HepG2 (cell line): ENCODE results near the gene BAIAP3. TPM values are rescaled to one million over a fixed set of nuclear protein-coding genes. Genes with fewer than 3 reads are reported as not detected.

Experiments
- ATAC-seq: fragments of 200-7000 bp; cut with Tn5 transposase; 3 replicates; pipeline ENCODE4 v1.9.1; 2020; ENCODE audit warnings: mild to moderate bottlenecking, moderate library complexity
- BruUV-seq: library from RNA; stranded (reverse); fragments of 400-500 nt; replicated peaks from 2 replicates; lab custom pipeline; 2021; lab: Mats Ljungman, UMichigan
- CTCF ChIA-PET: fragments of 300-600 bp; formaldehyde crosslinking; extraction: SDS; loops from one replicate; lab custom pipeline; 2021; ENCODE audit warnings: low total read pairs, inconsistent platforms, low intra/inter-chr PET ratio; lab: Yijun Ruan, JAX
- POLR2A ChIA-PET: fragments of 350-600 bp; sonication (Branson Sonifier 250); formaldehyde crosslinking; loops from one replicate; lab custom pipeline; 2020; ENCODE audit warnings: antibody characterized with exemption, inconsistent platforms; lab: Yijun Ruan, JAX
- DNase-seq: peaks from one replicate; pipeline ENCODE4 v3.0.0-alpha.2; 2015; ENCODE audit warnings: low spot score
- FAIRE-seq: peaks from 3 replicates; lab custom pipeline; 2011; peaks lifted over from hg19 to GRCh38; lab: Jason Lieb, UNC
- H2AFZ ChIP-seq: one replicate; pipeline ENCODE4 v1.6.1; 2011; ENCODE audit warnings: low read length, inconsistent platforms
- H3K27ac ChIP-seq: fragments of 300-600 bp; 3 replicates; pipeline ENCODE4 v1.8.0; 2011; ENCODE audit warnings: mixed run types, mild to moderate bottlenecking, mixed read lengths, low read length, inconsistent platforms; ENCODE audit not compliant: insufficient read depth; ENCODE audit errors: extremely low read length
- H3K27me3 ChIP-seq, 2 experiments: fragments of 200-600 bp in 1 of 2; 2 replicates in 1 of 2; 3 replicates in 1 of 2; pipeline versions ENCODE4 v1.6.0 to v1.8.0; 2011; ENCODE audit warnings: low read length in 2 of 2, mild to moderate bottlenecking in 2 of 2, moderate library complexity in 2 of 2, inconsistent platforms in 1 of 2; ENCODE audit not compliant: insufficient read depth in 2 of 2, control insufficient read depth in 1 of 2
- H3K36me3 ChIP-seq, 2 experiments: fragments of 200-600 bp in 1 of 2; replicated peaks in 1 of 2; 2 replicates in 1 of 2; 3 replicates in 1 of 2; pipeline versions ENCODE4 v1.5.1 to v1.8.0; 2011; ENCODE audit warnings: low read length in 2 of 2, inconsistent platforms in 1 of 2; ENCODE audit not compliant: insufficient read depth in 2 of 2, control insufficient read depth in 1 of 2
- H3K4me1 ChIP-seq: 2 replicates; pipeline ENCODE4 v1.5.1; 2012; ENCODE audit warnings: low read length, inconsistent platforms; ENCODE audit not compliant: insufficient read depth
- H3K4me2 ChIP-seq: 2 replicates; pipeline ENCODE4 v1.6.0; 2011; ENCODE audit warnings: low read depth, low read length, inconsistent platforms
- H3K4me3 ChIP-seq, 3 experiments: fragments of 200-600 bp in 1 of 3; sonication (generic), shearing (Covaris generic) in 1 of 3; replicated peaks in 1 of 3; 2 replicates each; pipeline ENCODE4 v1.5.1; 2011 to 2016; ENCODE audit warnings: low read length in 3 of 3, inconsistent platforms in 2 of 3, low read depth in 2 of 3, mild to moderate bottlenecking in 2 of 3, control low read depth in 1 of 3, mixed read lengths in 1 of 3; ENCODE audit not compliant: insufficient read depth in 1 of 3
- H3K79me2 ChIP-seq: one replicate; pipeline ENCODE4 v1.6.1; 2011; ENCODE audit warnings: low read length, inconsistent platforms; ENCODE audit not compliant: insufficient read depth
- H3K9ac ChIP-seq: 2 replicates; pipeline ENCODE4 v1.6.0; 2011; ENCODE audit warnings: mild to moderate bottlenecking, low read depth, low read length, inconsistent platforms; ENCODE audit not compliant: insufficient read depth
- H3K9me3 ChIP-seq: 2 replicates; pipeline ENCODE4 v1.5.1; 2012; ENCODE audit warnings: mild to moderate bottlenecking, low read length
- H4K20me1 ChIP-seq: 2 replicates; pipeline ENCODE4 v1.6.0; 2011; ENCODE audit warnings: inconsistent platforms, mild to moderate bottlenecking, low read length, moderate library complexity; ENCODE audit not compliant: insufficient read depth
- AGO2 ChIP-seq: fragments of 200-400 bp; formaldehyde crosslinking; optimal IDR thresholded peaks from 2 replicates; pipeline ENCODE3; 2017; ENCODE audit warnings: mild to moderate bottlenecking, low read depth, low read length, moderate library complexity
- ETV5 ChIP-seq: IDR thresholded peaks from 2 replicates; pipeline ENCODE4 v1.6.1; 2018; ENCODE audit warnings: missing biosample characterization, missing genetic modification reagents, inconsistent platforms, borderline replicate concordance
- FOXA3 ChIP-seq: IDR thresholded peaks from 2 replicates; pipeline ENCODE4 v1.6.1; 2016; ENCODE audit warnings: missing genetic modification reagents, missing compliant biosample characterization
- HDAC1 ChIP-seq: sonication (generic); formaldehyde crosslinking; IDR thresholded peaks from 2 replicates; pipeline ENCODE4 v1.5.1; 2020; ENCODE audit warnings: mild to moderate bottlenecking, missing genetic modification reagents
- MAX ChIP-seq: IDR thresholded peaks from 2 replicates; pipeline ENCODE4 v1.6.1; 2012; ENCODE audit warnings: inconsistent platforms
- PAF1 ChIP-seq: IDR thresholded peaks from 2 replicates; pipeline ENCODE4 v1.6.1; 2016; ENCODE audit warnings: missing genetic modification reagents, missing compliant biosample characterization
- POLR2AphosphoS5 ChIP-seq: IDR thresholded peaks from 2 replicates; pipeline ENCODE4 v1.6.1; 2012; ENCODE audit warnings: low read depth, low read length
- SKI ChIP-seq: fragments of 450-650 bp; IDR thresholded peaks from one replicate; pipeline ENCODE4 v1.6.1; 2018; ENCODE audit warnings: mild to moderate bottlenecking; ENCODE audit not compliant: partially characterized antibody
- TBX2 ChIP-seq: sonication (generic); formaldehyde crosslinking; IDR thresholded peaks from 2 replicates; pipeline ENCODE4 v1.5.0; 2020; ENCODE audit warnings: missing genetic modification reagents, mild to moderate bottlenecking, borderline replicate concordance
- ZNF20 ChIP-seq: sonication (generic); formaldehyde crosslinking; IDR thresholded peaks from 2 replicates; pipeline ENCODE4 v1.4.0; 2020; ENCODE audit warnings: mild to moderate bottlenecking, moderate library complexity, missing genetic modification reagents
- ZNF772 ChIP-seq: sonication (generic); formaldehyde crosslinking; IDR thresholded peaks from 2 replicates; pipeline ENCODE4 v1.5.0; 2020; ENCODE audit warnings: mild to moderate bottlenecking, missing genetic modification reagents
- WGBS: methylation state at CpG from one replicate; pipeline ENCODE4 v1.1.6; 2017; ENCODE audit warnings: low lambda C conversion rate; 5-methylcytosine and 5-hydroxymethylcytosine counted together
- in situ Hi-C: cut with HindIII; loops from 2 replicates; pipeline ENCODE4 v1.10.0; 2017; ENCODE audit warnings: low pct_unique_long_range_greater_than_20kb; ENCODE audit not compliant: extremely low pct_ligation_motif_present
- intact Hi-C: fragments of 100-400 bp; cut with micrococcal nuclease; formaldehyde crosslinking; loops from one replicate; pipeline ENCODE4 v1.10.0; 2022; ENCODE audit not compliant: unreplicated experiment
- polyA plus RNA-seq, 8 experiments: library from polyadenylated mRNA; depleted of rRNA in 3 of 8; stranded (reverse) in 7 of 8; unstranded in 1 of 8; fragments of >200 nt; fragmentation: Illumina TruSeq in 4 of 8; extraction: Trizol in 4 of 8; gene quantifications; 2 replicates each; pipeline versions ENCODE4 v1.2.1 to v1.2.3, GENCODE V29; 2011 to 2016; ENCODE audit warnings: low read depth in 4 of 8, missing spikeins in 1 of 8, mixed read lengths in 1 of 8; ENCODE audit not compliant: insufficient read depth in 1 of 8
- total RNA-seq, 5 experiments: library from RNA; depleted of rRNA; stranded (reverse); fragments of >200 nt; fragmentation: Illumina TruSeq; extraction: Trizol; gene quantifications; 2 replicates each; pipeline ENCODE4 v1.2.3, GENCODE V29; 2016; ENCODE audit warnings: low read depth in 1 of 5
- TF ChIP-seq, protein P1 (sequence below): sonication (generic); formaldehyde crosslinking; IDR thresholded peaks from 2 replicates; pipeline ENCODE4 v1.8.0; 2022; ENCODE audit warnings: mild to moderate bottlenecking, missing genetic modification reagents
- TF ChIP-seq, protein P2 (sequence below): sonication (generic); formaldehyde crosslinking; IDR thresholded peaks from 2 replicates; pipeline ENCODE4 v1.4.0; 2020; ENCODE audit warnings: missing genetic modification reagents

Gene BAIAP3
- total and polyA plus RNA-seq, 2 of the 13 experiments (the other 11 are each of a cell fraction or from before 2014, with no cell fraction given): 3.2 to 5.7 TPM

DNA sequence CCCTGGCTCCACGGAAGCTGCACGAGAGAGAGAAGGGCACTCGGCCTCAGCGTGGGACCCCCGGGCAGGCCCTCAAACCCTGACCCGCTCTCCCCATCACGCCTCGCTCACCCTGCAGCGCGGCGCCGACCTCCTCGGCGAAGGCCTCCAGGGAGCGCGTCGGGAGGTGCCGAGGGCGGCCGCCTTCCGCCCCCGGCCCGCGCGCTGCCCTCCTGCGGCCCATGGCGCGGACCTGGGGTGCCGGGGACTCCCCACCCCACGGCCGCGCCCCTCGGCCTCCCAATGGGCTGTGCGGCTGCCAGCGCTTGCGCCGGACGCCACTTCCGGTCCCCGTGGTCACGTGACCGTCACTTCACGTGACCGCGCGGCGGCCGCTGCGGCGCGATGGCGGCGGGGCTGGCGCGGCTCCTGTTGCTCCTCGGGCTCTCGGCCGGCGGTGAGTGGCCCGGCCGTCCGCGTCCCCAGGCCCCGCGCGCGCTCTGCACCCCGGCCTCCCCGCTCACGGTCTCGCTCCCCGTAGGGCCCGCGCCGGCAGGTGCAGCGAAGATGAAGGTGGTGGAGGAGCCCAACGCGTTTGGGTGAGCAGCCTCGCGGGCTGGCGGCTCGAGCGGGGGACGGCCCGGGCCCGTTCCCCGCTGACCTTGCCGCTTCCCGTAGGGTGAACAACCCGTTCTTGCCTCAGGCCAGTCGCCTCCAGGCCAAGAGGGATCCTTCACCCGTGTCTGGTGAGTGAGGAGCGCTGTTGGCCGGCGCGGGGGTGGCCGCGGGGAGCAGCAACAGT, 18.3 kb downstream of the BAIAP3 start, which contains the start of the genes GNPTG and TSR3:
Gene GNPTG (plus strand): TSS at position 350 of the 781 bp plus-strand sequence. CDS start 35 bp downstream, at position 385.
Gene TSR3 (minus strand): TSS at position 297 of the 781 bp plus-strand sequence. CDS start 74 bp downstream, at position 223.
- Histone ChIP-seq H2AFZ (no peak within 1 kb of the TSS), H3K4me2 (peak within 1 kb of the TSS; percentile 98), H3K4me3 (peak within 1 kb of the TSS; percentile 76 to 92 (median 91)), H3K27me3 (no peaks in the 10 kb centered on the region; a peak in 1 of 5 replicates), H3K79me2 (peaks cover 54% of the 10 kb centered on the region), H3K27ac (peak within 1 kb of the TSS; percentile 40), H3K9ac (peak within 1 kb of the TSS; percentile 85), H4K20me1 (0 out of 2 replicates have a peak, but pooled peaks cover 2% of the 10 kb centered on the region), H3K36me3 (peaks cover 6 to 14% of the 10 kb centered on the region in 2 experiments; a peak in 4 of 5 replicates), H3K9me3 (no peaks in the 10 kb centered on the region), H3K4me1 (peaks cover 30% of the 10 kb centered on the region)
- ChIA-PET POLR2A (no interaction called here), CTCF (no interaction called here)
- no TSS peak for BruUV-seq
- ATAC-seq (peak; percentile 70), DNase-seq (peak; percentile 61), FAIRE-seq (no peak)
- 9% methylated on average over 9 of the region's 98 CpGs for WGBS
- intact Hi-C loops (no loop called here), in situ Hi-C loops (no loop called here)
- TF ChIP-seq, protein P1, sequence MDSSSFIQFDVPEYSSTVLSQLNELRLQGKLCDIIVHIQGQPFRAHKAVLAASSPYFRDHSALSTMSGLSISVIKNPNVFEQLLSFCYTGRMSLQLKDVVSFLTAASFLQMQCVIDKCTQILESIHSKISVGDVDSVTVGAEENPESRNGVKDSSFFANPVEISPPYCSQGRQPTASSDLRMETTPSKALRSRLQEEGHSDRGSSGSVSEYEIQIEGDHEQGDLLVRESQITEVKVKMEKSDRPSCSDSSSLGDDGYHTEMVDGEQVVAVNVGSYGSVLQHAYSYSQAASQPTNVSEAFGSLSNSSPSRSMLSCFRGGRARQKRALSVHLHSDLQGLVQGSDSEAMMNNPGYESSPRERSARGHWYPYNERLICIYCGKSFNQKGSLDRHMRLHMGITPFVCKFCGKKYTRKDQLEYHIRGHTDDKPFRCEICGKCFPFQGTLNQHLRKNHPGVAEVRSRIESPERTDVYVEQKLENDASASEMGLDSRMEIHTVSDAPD (CRISPR knock-in tag): 0 out of 2 replicates have a peak, but pooled peaks have one; percentile 21
- TF ChIP-seq TBX2 (CRISPR knock-in tag) (no peak), ETV5 (CRISPR knock-in tag) (peak; percentile 76), ZNF772 (CRISPR knock-in tag) (peak; percentile 63; the same call in 1 of the 2 replicates), AGO2 (peak; percentile 65), SKI (peak; percentile 55), HDAC1 (CRISPR knock-in tag) (peak; percentile 99), FOXA3 (CRISPR knock-in tag) (peak; percentile 55; the same call in 1 of the 2 replicates), MAX (peak; percentile 92), POLR2AphosphoS5 (peak; percentile 43; the same call in 1 of the 2 replicates), PAF1 (CRISPR knock-in tag) (no peak), ZNF20 (CRISPR knock-in tag) (no peak)
- TF ChIP-seq, protein P2, sequence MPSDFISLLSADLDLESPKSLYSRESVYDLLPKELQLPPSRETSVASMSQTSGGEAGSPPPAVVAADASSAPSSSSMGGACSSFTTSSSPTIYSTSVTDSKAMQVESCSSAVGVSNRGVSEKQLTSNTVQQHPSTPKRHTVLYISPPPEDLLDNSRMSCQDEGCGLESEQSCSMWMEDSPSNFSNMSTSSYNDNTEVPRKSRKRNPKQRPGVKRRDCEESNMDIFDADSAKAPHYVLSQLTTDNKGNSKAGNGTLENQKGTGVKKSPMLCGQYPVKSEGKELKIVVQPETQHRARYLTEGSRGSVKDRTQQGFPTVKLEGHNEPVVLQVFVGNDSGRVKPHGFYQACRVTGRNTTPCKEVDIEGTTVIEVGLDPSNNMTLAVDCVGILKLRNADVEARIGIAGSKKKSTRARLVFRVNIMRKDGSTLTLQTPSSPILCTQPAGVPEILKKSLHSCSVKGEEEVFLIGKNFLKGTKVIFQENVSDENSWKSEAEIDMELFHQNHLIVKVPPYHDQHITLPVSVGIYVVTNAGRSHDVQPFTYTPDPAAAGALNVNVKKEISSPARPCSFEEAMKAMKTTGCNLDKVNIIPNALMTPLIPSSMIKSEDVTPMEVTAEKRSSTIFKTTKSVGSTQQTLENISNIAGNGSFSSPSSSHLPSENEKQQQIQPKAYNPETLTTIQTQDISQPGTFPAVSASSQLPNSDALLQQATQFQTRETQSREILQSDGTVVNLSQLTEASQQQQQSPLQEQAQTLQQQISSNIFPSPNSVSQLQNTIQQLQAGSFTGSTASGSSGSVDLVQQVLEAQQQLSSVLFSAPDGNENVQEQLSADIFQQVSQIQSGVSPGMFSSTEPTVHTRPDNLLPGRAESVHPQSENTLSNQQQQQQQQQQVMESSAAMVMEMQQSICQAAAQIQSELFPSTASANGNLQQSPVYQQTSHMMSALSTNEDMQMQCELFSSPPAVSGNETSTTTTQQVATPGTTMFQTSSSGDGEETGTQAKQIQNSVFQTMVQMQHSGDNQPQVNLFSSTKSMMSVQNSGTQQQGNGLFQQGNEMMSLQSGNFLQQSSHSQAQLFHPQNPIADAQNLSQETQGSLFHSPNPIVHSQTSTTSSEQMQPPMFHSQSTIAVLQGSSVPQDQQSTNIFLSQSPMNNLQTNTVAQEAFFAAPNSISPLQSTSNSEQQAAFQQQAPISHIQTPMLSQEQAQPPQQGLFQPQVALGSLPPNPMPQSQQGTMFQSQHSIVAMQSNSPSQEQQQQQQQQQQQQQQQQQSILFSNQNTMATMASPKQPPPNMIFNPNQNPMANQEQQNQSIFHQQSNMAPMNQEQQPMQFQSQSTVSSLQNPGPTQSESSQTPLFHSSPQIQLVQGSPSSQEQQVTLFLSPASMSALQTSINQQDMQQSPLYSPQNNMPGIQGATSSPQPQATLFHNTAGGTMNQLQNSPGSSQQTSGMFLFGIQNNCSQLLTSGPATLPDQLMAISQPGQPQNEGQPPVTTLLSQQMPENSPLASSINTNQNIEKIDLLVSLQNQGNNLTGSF (CRISPR knock-in tag): peak; percentile 84; the same call in 1 of the 2 replicates
